Thoracic aorta (tissue), 2 donors: ENCODE results near the gene FRMPD4. TPM values are rescaled to one million over a fixed set of nuclear protein-coding genes. Genes with fewer than 3 reads are reported as not detected.

ENCODE experiments used
- ATAC-seq: fragments of 150-250 bp; one replicate; pipeline ENCODE4 v1.8.0; 2017; ENCODE audit warnings: low read depth; ENCODE audit not compliant: insufficient number of reproducible peaks, low FRiP score
- DNase-seq: peaks from one replicate; pipeline ENCODE4 v3.0.0-alpha.2; 2020; ENCODE audit warnings: low spot score
- H3K27ac ChIP-seq, 2 donors: fragments of 200-600 bp; sonication (generic); 1 replicate in 1 of 2; 2 replicates in 1 of 2; pipeline ENCODE4 v1.5.1; 2016; ENCODE audit warnings: mild to moderate bottlenecking in 2 of 2, moderate library complexity in 2 of 2
- H3K27me3 ChIP-seq: fragments of 200-600 bp; sonication (generic); replicated peaks from 2 replicates; pipeline ENCODE4 v1.6.0; 2016; ENCODE audit warnings: mild to moderate bottlenecking; ENCODE audit not compliant: insufficient read depth
- H3K36me3 ChIP-seq: fragments of 200-600 bp; sonication (generic); one replicate; pipeline ENCODE4 v1.5.1; 2016
- H3K4me1 ChIP-seq, 2 donors: fragments of 200-600 bp; sonication (generic); 1 replicate in 1 of 2; 2 replicates in 1 of 2; pipeline versions ENCODE4 v1.5.1 to v1.6.0; 2016; ENCODE audit warnings: low read depth in 2 of 2, mild to moderate bottlenecking in 1 of 2; ENCODE audit not compliant: control insufficient read depth in 1 of 2
- H3K4me3 ChIP-seq: fragments of 200-600 bp; sonication (generic); 2 replicates; pipeline ENCODE4 v1.5.1; 2016; ENCODE audit warnings: mild to moderate bottlenecking
- H3K9me3 ChIP-seq: fragments of 200-600 bp; sonication (generic); 2 replicates; pipeline ENCODE4 v1.5.1; 2016
- total RNA-seq, 2 donors: library from RNA; depleted of rRNA; stranded (reverse); fragments of >200 nt; gene quantifications; one replicate each; pipeline versions ENCODE4 v1.1.0 to v1.2.3, GENCODE V29; 2016
- TF ChIP-seq, protein P1 (sequence below): fragments of 200-600 bp; sonication (generic); IDR thresholded peaks from one replicate; pipeline ENCODE4 v1.5.1; 2019; ENCODE audit warnings: antibody characterized with exemption

Gene FRMPD4
- total RNA-seq, 2 donors from 2014 or later: not detected

DNA sequence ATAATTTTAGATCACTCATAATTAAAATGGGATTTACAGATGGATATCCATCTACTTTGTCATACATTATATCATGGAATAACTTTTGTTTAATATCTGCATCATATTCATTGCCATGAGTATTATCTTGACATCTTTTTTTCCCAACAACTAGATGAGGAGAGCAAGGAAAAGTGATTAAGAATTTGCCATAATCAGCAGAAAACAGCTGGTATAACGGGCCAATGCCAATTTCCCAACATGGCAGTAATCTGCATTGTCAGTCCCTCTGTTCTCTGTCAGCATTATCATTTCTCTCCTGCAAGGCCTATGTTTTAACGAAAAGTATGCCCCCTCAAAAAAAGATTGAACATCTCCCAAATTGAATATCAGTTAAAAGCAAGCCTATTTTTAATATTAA is 314.0 kb downstream of the FRMPD4 start:
- TF ChIP-seq, protein P1, sequence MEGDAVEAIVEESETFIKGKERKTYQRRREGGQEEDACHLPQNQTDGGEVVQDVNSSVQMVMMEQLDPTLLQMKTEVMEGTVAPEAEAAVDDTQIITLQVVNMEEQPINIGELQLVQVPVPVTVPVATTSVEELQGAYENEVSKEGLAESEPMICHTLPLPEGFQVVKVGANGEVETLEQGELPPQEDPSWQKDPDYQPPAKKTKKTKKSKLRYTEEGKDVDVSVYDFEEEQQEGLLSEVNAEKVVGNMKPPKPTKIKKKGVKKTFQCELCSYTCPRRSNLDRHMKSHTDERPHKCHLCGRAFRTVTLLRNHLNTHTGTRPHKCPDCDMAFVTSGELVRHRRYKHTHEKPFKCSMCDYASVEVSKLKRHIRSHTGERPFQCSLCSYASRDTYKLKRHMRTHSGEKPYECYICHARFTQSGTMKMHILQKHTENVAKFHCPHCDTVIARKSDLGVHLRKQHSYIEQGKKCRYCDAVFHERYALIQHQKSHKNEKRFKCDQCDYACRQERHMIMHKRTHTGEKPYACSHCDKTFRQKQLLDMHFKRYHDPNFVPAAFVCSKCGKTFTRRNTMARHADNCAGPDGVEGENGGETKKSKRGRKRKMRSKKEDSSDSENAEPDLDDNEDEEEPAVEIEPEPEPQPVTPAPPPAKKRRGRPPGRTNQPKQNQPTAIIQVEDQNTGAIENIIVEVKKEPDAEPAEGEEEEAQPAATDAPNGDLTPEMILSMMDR: no peak
- no peaks in the 10 kb centered on the region for H3K36me3 ChIP-seq
- no peak overlapping the region for H3K27ac ChIP-seq
- no peaks in the 10 kb centered on the region for H3K27me3 ChIP-seq
- no peak for ATAC-seq
- no peak for DNase-seq
- H3K9me3 ChIP-seq: no peaks in the 10 kb centered on the region
- H3K4me3 ChIP-seq: no peak overlapping the region
- H3K4me1 ChIP-seq: no peaks in the 10 kb centered on the region

- ATAC-seq: no peak
- DNase-seq: no peak
- Histone ChIP-seq H3K9me3 (no peaks in the 10 kb centered on the region), H3K27ac (no peak overlapping the region), H3K36me3 (no peaks in the 10 kb centered on the region), H3K4me3 (no peak overlapping the region), H3K27me3 (no peaks in the 10 kb centered on the region), H3K4me1 (no peaks in the 10 kb centered on the region)
- TF ChIP-seq, protein P1: no peak
Measured at GRCh38 chrX:12460929-12461328, 322.7 kb downstream of the FRMPD4 start.

DNA sequence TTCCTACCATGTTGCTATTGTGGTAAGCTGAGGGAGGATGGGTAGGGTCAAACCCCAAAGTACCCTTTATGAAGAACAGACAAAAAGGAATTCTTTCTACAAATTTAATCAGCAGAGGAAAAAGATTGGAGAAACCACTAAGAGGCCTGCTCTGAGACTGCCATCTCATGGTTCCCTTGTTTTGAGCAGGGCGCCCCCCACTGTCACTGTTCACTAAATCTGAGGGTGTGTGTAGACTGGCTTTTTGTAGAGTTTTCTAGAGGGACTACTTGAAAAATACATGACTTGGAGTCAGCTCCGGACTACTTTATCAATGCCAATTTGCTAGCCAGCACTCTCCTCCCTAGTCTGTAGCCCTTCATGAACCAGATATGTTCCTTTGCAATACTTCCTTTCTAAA is 324.8 kb downstream of the FRMPD4 start:
- H3K4me3 ChIP-seq: no peak overlapping the region
- no peaks in the 10 kb centered on the region for H3K36me3 ChIP-seq
- H3K27me3 ChIP-seq: no peaks in the 10 kb centered on the region
- ATAC-seq (no peak), DNase-seq (no peak)
- no peaks in the 10 kb centered on the region for H3K4me1 ChIP-seq
- TF ChIP-seq, protein P1: no peak
- no peaks in the 10 kb centered on the region for H3K9me3 ChIP-seq
- no peak overlapping the region for H3K27ac ChIP-seq

- Histone ChIP-seq H3K9me3 (no peaks in the 10 kb centered on the region), H3K27me3 (no peaks in the 10 kb centered on the region), H3K27ac (no peak overlapping the region), H3K4me1 (no peaks in the 10 kb centered on the region), H3K4me3 (no peak overlapping the region), H3K36me3 (no peaks in the 10 kb centered on the region)
- ATAC-seq: no peak
- DNase-seq: no peak
- TF ChIP-seq, protein P1: no peak
Measured at GRCh38 chrX:12463873-12464272, 325.6 kb downstream of the FRMPD4 start.

GRCh38 chrX:12467321-12467720 is 329.0 kb downstream of the FRMPD4 start:
- no peak for ATAC-seq
- no peaks in the 10 kb centered on the region for H3K36me3 ChIP-seq
- DNase-seq: no peak
- H3K27me3 ChIP-seq: no peaks in the 10 kb centered on the region
- TF ChIP-seq, protein P1: no peak
- no peak overlapping the region for H3K4me3 ChIP-seq
- H3K4me1 ChIP-seq: no peaks in the 10 kb centered on the region
- no peaks in the 10 kb centered on the region for H3K9me3 ChIP-seq
- H3K27ac ChIP-seq: no peak overlapping the region
